IPS-18c (cell line): ENCODE results near the gene UQCRFS1.

Experiments used
- H3K4me3 ChIP-seq: 2 replicates; pipeline ENCODE4 v1.7.0; 2013; ENCODE audit warnings: low read depth, mild to moderate bottlenecking, low read length, moderate library complexity; ENCODE audit not compliant: insufficient read depth
- H3K9me3 ChIP-seq: one replicate; pipeline ENCODE4 v1.6.1; 2013; ENCODE audit warnings: mild to moderate bottlenecking, low read length, moderate library complexity; ENCODE audit not compliant: control insufficient read depth, insufficient read depth

The UQCRFS1 gene

GRCh38 chr19:29188289-29189032 lies 24.5 kb downstream of the UQCRFS1 start:
- no peaks in the 10 kb centered on the region for H3K9me3 ChIP-seq

GRCh38 chr19:29187676-29188075 lies 25.3 kb downstream of the UQCRFS1 start:
- no peaks in the 10 kb centered on the region for H3K9me3 ChIP-seq
- no peak overlapping the region for H3K4me3 ChIP-seq

More at GRCh38 chr19:29188289-29189032, 24.5 kb downstream of the UQCRFS1 start:
- H3K4me3 ChIP-seq, result no peak overlapping the region

GRCh38 chr19:29185427-29185826 lies 27.5 kb downstream of the UQCRFS1 start:
- no peaks in the 10 kb centered on the region for H3K9me3 ChIP-seq
- H3K4me3 ChIP-seq, result no peak overlapping the region

- Histone ChIP-seq H3K9me3 (no peaks in the 10 kb centered on the region), H3K4me3 (no peak overlapping the region)
These were observed 35.8 kb downstream of the UQCRFS1 start for GRCh38 chr19:29176981-29177754.

- Histone ChIP-seq H3K9me3 (no peaks in the 10 kb centered on the region), H3K4me3 (no peak overlapping the region)
These were observed 39.1 kb downstream of the UQCRFS1 start for GRCh38 chr19:29173896-29174295.

- Histone ChIP-seq H3K9me3 (no peaks in the 10 kb centered on the region), H3K4me3 (no peak overlapping the region)
These were observed 40.6 kb downstream of the UQCRFS1 start for GRCh38 chr19:29172302-29172701.

- Histone ChIP-seq H3K9me3 (no peaks in the 10 kb centered on the region), H3K4me3 (no peak overlapping the region)
These were observed 41.4 kb downstream of the UQCRFS1 start for GRCh38 chr19:29171525-29171924.

- Histone ChIP-seq H3K9me3 (no peaks in the 10 kb centered on the region), H3K4me3 (no peak overlapping the region)
These were observed 42.4 kb downstream of the UQCRFS1 start for GRCh38 chr19:29170554-29170953.

GRCh38 chr19:29162694-29163093 lies 50.3 kb downstream of the UQCRFS1 start:
- no peak overlapping the region for H3K4me3 ChIP-seq
- no peaks in the 10 kb centered on the region for H3K9me3 ChIP-seq

GRCh38 chr19:29155683-29156082 lies 57.3 kb downstream of the UQCRFS1 start:
- H3K9me3 ChIP-seq, result peaks cover 2% of the 10 kb centered on the region
- no peak overlapping the region for H3K4me3 ChIP-seq
